Measurements from ENCODE around the gene PGM5. TPM values are rescaled to one million over a fixed set of nuclear protein-coding genes. Genes with fewer than 3 reads are reported as not detected.

The PGM5 gene
- total RNA-seq, 1 experiment from 2014 or later: not detected

- no peaks in the 10 kb centered on the region for H3K23me2 ChIP-seq (ENCODE audit: insufficient read length, low read depth, low read length, poor library complexity, severe bottlenecking)
- no peak overlapping the region for H4K8ac ChIP-seq (replicated peaks; ENCODE audit: insufficient read length, low read depth, low read length)
- H3K18ac ChIP-seq (ENCODE audit: insufficient read length, low read depth, low read length): no peak overlapping the region
- no peak for TF ChIP-seq CTCF (conservative IDR thresholded peaks at IDR 0.05)
- H3K4me2 ChIP-seq (ENCODE audit: insufficient read depth, insufficient read length, low read length): no peak overlapping the region
- H3K14ac ChIP-seq (ENCODE audit: insufficient read depth, low read length): no peak overlapping the region
- no peak overlapping the region for H2BK12ac ChIP-seq (ENCODE audit: insufficient read length, low read depth, low read length)
- no peaks in the 10 kb centered on the region for H3K9me3 ChIP-seq (ENCODE audit: control insufficient read depth, low read depth, low read length)
- H2BK20ac ChIP-seq (ENCODE audit: low read depth, low read length, poor library complexity, severe bottlenecking): no peak overlapping the region
- H3K27me3 ChIP-seq (ENCODE audit: insufficient read depth, low read length): no peaks in the 10 kb centered on the region
- H2AFZ ChIP-seq (ENCODE audit: low read length): no peak overlapping the region
- H4K91ac ChIP-seq (ENCODE audit: insufficient read length, low read depth, low read length): no peak overlapping the region
- no peaks in the 10 kb centered on the region; the same call in 1 of the 2 replicates for H3K4me1 ChIP-seq (ENCODE audit: insufficient read depth, low read length)
- H3K79me1 ChIP-seq (ENCODE audit: insufficient read depth, low read depth, low read length, poor library complexity, severe bottlenecking): no peaks in the 10 kb centered on the region
- Mint-ChIP-seq H3K36me3 (ENCODE audit: insufficient read depth in 1 of 3, low read depth in 3 of 3) (no peaks in the 10 kb centered on the region), H3K27ac (no peak overlapping the region), H3K9me3 (no peaks in the 10 kb centered on the region), H3K27me3 (ENCODE audit: low read depth) (peaks cover 82% of the 10 kb centered on the region), H3K4me3 (no peak overlapping the region), H3K4me1 (peaks cover 0 to 12% of the 10 kb centered on the region in 2 experiments; a peak in 2 of 4 replicates)
- WGBS (ENCODE audit: extremely low coverage, insufficient read length, low lambda C conversion rate): no CpG with 5 or more reads among the region's 1 CpG
- no peak overlapping the region for H3K23ac ChIP-seq (ENCODE audit: insufficient read length, low read depth, low read length)
- H3T11ph ChIP-seq (ENCODE audit: low read length): no peak overlapping the region
- H2BK15ac ChIP-seq (ENCODE audit: low read depth, low read length): no peak overlapping the region
- H2BK5ac ChIP-seq (ENCODE audit: insufficient read length, low read length): no peak overlapping the region
- H4K20me1 ChIP-seq (ENCODE audit: control insufficient read depth, insufficient read depth, insufficient read length): no peaks in the 10 kb centered on the region
- no peak overlapping the region for H4K5ac ChIP-seq (ENCODE audit: insufficient read length, low read depth, low read length)
- no peak overlapping the region for H3K4ac ChIP-seq (ENCODE audit: low read depth, low read length)
- H3K27ac ChIP-seq (ENCODE audit: insufficient read length, low read depth, low read length): no peak overlapping the region
- H3K56ac ChIP-seq (ENCODE audit: insufficient read length, low read depth, low read length): no peak overlapping the region
- H2BK120ac ChIP-seq (ENCODE audit: low read depth, low read length, poor library complexity, severe bottlenecking): no peak overlapping the region
- no peak overlapping the region for H2AK5ac ChIP-seq (ENCODE audit: insufficient read length, low read length)
- no peaks in the 10 kb centered on the region for H3K79me2 ChIP-seq (ENCODE audit: insufficient read depth, low read length)
- no peak for DNase-seq
- no peak overlapping the region for H3K9ac ChIP-seq (ENCODE audit: extremely low read depth, insufficient read length, low read length)
Observed at GRCh38 chr9:68458918-68459317, 102.5 kb downstream of the PGM5 start.
